Mesodermal cell (in vitro differentiated cells): Measurements from ENCODE around the gene INSL6. TPM values are rescaled to one million over a fixed set of nuclear protein-coding genes. Genes with fewer than 3 reads are reported as not detected.

Source experiments
- H3K27ac ChIP-seq: 2 replicates; pipeline ENCODE4 v1.7.0; 2013; ENCODE audit warnings: mild to moderate bottlenecking, low read depth, low read length, moderate library complexity; ENCODE audit not compliant: severe bottlenecking
- H3K36me3 ChIP-seq: 2 replicates; pipeline ENCODE4 v1.7.1; 2013; ENCODE audit warnings: mild to moderate bottlenecking, low read length, moderate library complexity; ENCODE audit not compliant: control insufficient read depth, insufficient read depth
- H3K4me1 ChIP-seq: one replicate; pipeline ENCODE4 v1.7.1; 2013; ENCODE audit warnings: mild to moderate bottlenecking, low read length; ENCODE audit not compliant: insufficient read depth, control insufficient read depth, poor library complexity, severe bottlenecking
- H3K4me3 ChIP-seq: 2 replicates; pipeline ENCODE4 v1.7.0; 2013; ENCODE audit warnings: low read length, control low read depth, mild to moderate bottlenecking; ENCODE audit not compliant: insufficient read depth, poor library complexity, severe bottlenecking; ENCODE audit errors: extremely low read depth
- H3K9me3 ChIP-seq: 2 replicates; pipeline ENCODE4 v1.7.1; 2013; ENCODE audit warnings: mild to moderate bottlenecking, low read length, moderate library complexity; ENCODE audit not compliant: control insufficient read depth
- WGBS, 2 experiments: methylation state at CpG; one replicate each; pipeline ENCODE4 v1.1.5; 2013; ENCODE audit warnings: missing lambda C conversion rate in 2 of 2; ENCODE audit not compliant: insufficient coverage in 2 of 2; 5-methylcytosine and 5-hydroxymethylcytosine counted together
- polyA plus RNA-seq, 2 experiments: library from polyadenylated mRNA; stranded (reverse); fragments of 50-300 nt; gene quantifications; one replicate each; pipeline ENCODE4 v1.2.3, GENCODE V29; 2013

The INSL6 gene, protein sequence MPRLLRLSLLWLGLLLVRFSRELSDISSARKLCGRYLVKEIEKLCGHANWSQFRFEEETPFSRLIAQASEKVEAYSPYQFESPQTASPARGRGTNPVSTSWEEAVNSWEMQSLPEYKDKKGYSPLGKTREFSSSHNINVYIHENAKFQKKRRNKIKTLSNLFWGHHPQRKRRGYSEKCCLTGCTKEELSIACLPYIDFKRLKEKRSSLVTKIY
- polyA plus RNA-seq (2013, experiment 1 of 2) = not detected
- not detected for polyA plus RNA-seq (2013, experiment 2 of 2)

DNA sequence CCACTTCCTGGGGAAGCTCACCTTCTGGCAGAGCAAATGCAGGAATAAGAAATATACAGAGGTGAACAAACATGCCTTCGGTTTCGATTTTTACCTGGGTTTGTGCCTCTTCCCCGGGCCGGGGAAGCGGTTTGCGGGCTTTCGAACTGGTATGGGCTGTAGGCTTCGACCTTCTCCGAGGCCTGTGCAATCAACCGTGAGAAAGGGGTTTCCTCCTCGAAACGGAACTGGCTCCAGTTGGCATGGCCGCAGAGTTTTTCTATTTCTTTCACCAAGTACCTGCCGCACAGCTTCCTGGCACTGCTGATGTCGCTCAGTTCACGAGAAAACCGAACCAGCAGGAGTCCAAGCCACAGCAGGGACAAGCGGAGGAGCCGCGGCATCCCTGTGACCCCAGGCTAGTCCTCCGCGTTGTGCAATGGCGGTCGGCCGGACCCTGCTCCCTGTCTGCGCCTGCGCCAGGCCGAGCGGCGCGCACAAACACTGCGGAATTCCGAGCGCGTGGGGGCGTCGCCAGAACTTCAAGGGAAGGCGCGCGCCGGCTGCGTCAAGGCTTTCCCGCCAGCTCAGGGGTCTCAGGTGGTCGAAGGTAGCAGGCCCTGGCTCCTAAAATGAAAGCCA lies at the start of gene INSL6:
Gene INSL6 (minus strand): TSS at position 420 of the 621 bp plus-strand sequence. CDS start 37 bp downstream, at position 383.
- no peaks in the 10 kb centered on the region for H3K36me3 ChIP-seq
- H3K4me1 ChIP-seq = no peaks in the 10 kb centered on the region
- peaks cover 3% of the 10 kb centered on the region for H3K9me3 ChIP-seq
- no peak within 1 kb of the TSS for H3K27ac ChIP-seq
- H3K4me3 ChIP-seq = no peak within 1 kb of the TSS
- 94 to 97% methylated on average over 41 to 44 of the region's 44 CpGs for WGBS, 2 experiments

DNA sequence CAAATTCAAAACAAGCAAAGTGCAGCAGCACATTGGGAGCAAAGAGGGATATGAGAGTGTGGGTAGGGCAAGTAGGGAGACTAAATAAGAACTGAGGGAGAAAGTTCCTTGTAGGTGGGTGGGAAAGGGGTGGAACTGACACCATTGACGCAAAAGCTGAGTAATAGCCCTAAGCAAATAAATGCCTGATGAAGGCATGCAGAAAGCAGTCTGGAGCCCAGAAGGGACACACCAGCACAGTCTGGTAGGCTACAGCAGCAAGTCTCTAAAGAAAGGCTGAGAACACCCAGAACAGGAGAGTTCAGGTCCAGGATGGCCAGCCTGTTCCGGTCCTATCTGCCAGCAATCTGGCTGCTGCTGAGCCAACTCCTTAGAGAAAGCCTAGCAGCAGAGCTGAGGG lies 45.8 kb upstream of the INSL6 start, which contains the start of gene INSL4:
Gene INSL4 (plus strand): TSS at position 208 of the 400 bp plus-strand sequence. CDS start 105 bp downstream, at position 313.
- 91 to 92% methylated on average over 1 to 2 of the region's 2 CpGs for WGBS, 2 experiments
- Histone ChIP-seq H3K9me3 (no peaks in the 10 kb centered on the region), H3K4me3 (no peak within 1 kb of the TSS), H3K4me1 (no peaks in the 10 kb centered on the region), H3K27ac (no peak within 1 kb of the TSS), H3K36me3 (no peaks in the 10 kb centered on the region)

DNA sequence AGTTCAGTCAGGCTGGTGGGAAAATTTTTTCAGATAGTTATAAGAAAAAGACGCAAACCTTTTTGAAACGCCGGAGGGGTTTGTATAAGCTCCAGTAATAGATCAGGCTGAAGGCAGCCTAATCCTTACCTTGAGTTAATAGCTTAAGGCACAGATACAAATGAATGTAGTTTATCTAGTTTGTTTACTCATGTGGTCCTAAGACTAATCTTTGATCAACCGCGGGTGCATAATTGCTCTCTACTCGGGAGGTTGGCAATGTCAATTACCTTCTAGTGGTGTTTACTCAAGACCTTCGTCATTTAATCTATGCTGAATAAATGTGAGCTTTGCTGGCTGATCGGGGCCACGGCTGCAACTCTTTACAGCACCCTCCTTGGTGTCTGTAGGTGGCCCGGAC lies 45.1 kb upstream of the INSL6 start:
- 92 to 97% methylated on average over 8 to 10 of the region's 10 CpGs for WGBS, 2 experiments
- H3K27ac ChIP-seq = no peak overlapping the region
- H3K36me3 ChIP-seq = no peaks in the 10 kb centered on the region
- H3K4me3 ChIP-seq = no peak overlapping the region
- no peaks in the 10 kb centered on the region for H3K4me1 ChIP-seq
- no peaks in the 10 kb centered on the region for H3K9me3 ChIP-seq

DNA sequence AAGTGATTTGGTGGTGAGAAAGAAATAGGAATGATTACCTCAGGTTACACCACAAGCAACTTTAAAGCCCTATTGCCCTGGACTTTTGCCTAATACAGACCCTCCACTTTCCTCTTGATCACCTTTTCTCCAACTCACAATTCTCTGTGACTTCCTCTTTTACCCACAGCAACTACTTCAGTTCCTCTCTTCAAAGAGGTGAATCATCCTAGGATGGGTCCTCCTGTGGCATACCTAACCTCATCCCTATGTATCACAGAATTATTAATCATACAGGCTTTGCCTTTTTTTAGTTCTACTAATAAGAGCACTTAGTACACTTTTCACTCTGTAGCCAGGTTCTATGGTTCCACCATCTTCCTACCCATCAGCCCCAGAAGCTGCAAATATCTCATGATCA lies 19.6 kb upstream of the INSL6 start:
- no peak overlapping the region for H3K4me3 ChIP-seq
- H3K36me3 ChIP-seq = no peaks in the 10 kb centered on the region
- H3K9me3 ChIP-seq = no peaks in the 10 kb centered on the region
- H3K27ac ChIP-seq = no peak overlapping the region
- H3K4me1 ChIP-seq = no peaks in the 10 kb centered on the region

DNA sequence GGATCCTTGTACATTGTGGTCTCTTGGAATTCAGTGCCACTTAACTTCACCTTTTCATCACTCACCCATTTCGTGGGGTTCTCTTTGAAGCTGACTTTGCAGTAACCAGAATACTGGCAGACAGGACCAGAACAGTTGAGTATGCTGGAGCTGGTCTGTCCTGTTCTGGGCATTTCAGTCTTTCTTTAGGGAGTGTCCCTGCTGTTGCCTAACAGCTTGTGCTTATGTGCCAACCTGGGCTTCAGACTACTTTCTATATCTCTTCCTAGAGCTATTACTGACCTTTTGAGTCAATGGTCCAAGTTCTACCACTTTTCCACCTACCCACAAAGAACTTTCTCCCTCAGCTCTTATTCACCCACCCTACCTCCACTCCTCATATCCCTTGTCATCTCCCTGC lies 10.0 kb upstream of the INSL6 start:
- Histone ChIP-seq H3K4me3 (no peak overlapping the region), H3K9me3 (peaks cover 5% of the 10 kb centered on the region), H3K4me1 (no peaks in the 10 kb centered on the region), H3K27ac (no peak overlapping the region), H3K36me3 (no peaks in the 10 kb centered on the region)
- no CpG with 5 or more reads among the region's 1 CpG for WGBS, 2 experiments

DNA sequence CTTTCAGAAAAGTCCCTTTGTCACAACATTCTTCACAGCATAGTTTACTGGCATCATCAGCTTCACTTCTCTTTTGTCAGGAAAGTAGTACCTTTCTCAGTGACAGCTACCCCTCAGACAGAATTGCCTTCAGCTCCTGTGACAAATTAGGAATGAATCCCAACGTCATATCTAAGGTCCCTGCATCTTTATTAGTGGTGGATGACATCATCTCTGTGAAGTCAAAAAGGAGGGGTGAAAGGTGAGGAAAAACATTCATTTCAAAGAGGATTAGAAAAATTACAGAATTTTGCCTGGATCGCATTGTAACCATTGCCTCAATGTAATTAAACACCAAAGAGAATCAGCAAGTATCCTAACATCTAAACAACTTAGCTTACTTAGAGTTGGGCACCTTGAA lies 7.9 kb upstream of the INSL6 start:
- no peaks in the 10 kb centered on the region for H3K36me3 ChIP-seq
- no peaks in the 10 kb centered on the region for H3K4me1 ChIP-seq
- H3K27ac ChIP-seq = no peak overlapping the region
- no peak overlapping the region for H3K4me3 ChIP-seq
- peaks cover 4% of the 10 kb centered on the region for H3K9me3 ChIP-seq
- no CpG with 5 or more reads among the region's 2 CpGs for WGBS, 2 experiments

DNA sequence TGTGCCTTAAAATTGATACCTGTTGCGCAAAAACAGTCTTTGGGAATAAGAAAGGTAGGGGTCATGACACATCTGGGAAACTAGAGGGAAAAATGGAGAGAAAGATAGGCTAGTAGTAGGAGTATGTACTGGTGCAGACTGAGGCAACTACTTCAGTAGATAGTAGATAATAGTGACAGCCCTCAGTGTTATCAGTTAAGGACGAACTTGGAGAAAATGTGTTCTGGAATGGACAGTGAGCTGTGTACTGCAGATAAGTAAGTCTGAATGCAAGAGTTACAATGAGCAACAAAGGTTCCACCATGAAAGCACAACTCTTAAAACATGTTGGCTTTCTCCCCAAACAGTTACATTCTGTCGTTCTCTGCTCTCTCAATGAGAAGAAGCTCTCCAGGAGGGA lies 6.5 kb upstream of the INSL6 start:
- 83 to 100% methylated on average over 1 of the region's 3 CpGs for WGBS, 2 experiments
- H3K27ac ChIP-seq = no peak overlapping the region
- no peak overlapping the region for H3K4me3 ChIP-seq
- no peaks in the 10 kb centered on the region for H3K4me1 ChIP-seq
- no peaks in the 10 kb centered on the region for H3K9me3 ChIP-seq
- no peaks in the 10 kb centered on the region for H3K36me3 ChIP-seq

DNA sequence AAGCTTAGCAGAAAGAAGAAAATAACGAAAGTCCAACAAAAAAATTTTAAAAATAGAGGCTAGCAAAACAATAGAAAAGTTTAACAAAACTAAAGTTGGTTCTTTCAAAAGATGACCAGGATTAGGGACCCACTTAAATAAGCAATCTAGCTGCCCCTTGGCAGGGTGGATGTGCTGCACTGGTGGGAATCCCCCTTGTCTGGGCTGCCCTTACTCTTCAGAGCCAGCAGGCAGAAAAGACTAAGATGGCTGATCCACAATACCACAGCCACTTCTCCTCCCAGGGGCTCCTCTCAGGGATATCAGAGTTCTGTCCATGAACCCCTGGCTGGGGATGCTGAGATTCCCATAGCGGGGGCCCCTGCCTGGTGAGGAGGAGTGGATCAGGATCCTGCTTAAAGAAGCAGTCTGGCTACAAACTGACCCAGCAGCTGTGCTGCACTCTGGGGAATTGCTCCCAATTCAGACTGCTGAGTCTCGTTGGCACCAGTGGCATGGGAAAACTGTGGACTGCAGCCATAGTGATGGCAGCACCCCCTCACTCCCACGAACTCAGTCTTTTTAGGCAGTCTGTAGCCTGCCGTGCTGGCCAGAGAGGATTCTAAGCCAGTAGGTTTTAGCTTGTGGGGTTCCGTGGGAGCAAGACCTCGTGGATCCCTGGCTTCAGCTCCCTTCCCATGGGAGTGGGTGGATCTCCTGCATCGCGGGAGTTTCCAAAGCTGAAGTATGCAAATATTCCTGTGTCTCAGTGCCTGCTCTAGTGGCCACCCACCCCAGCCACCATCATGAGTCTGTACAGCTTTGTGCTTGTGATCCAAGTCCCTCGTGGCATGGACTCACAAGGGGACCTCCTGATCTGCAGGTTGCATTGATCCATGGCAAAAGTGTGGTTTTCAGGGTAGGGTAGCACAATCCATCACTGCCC lies 2.9 kb upstream of the INSL6 start:
- no peaks in the 10 kb centered on the region for H3K4me1 ChIP-seq
- H3K9me3 ChIP-seq = no peaks in the 10 kb centered on the region
- no peak overlapping the region for H3K27ac ChIP-seq
- H3K36me3 ChIP-seq = no peaks in the 10 kb centered on the region
- no peak overlapping the region for H3K4me3 ChIP-seq
- WGBS, 2 experiments = 89 to 93% methylated on average over 7 to 9 of the region's 10 CpGs

DNA sequence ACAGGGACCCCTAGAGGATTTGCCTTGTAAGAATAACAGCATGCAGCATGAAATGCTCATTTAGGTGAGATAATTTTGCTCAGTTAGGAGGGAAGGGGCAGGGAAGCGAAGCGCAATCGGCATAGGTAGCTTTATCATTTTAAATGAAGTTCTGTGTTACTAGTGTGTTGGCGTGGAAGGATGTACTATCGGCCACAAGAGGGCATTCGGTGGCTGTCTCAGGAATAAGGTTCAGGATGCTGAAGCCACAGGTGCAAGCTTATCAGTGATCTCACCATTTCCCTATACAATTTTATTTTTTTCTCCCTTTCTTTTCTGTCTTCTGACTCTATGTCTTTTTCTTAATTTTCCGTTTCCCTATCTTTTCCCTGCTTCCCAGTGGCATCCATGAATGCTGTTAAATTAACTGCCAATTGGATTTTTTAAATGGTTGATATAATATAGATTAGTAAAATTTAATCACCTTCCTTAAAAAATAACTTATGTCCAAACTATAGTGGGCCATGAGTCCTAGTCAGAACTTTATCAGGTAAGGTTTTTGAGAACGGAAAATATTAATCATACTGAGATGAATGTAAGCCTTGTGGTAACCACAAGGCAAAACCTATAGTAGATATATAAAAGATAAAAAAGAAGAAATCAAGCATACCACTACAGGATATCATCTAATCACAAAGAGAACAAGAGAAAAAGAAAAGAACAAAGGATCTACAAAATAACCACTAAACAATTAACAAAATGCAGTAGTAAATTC lies 1.2 kb upstream of the INSL6 start:
- 33% methylated on average over 5 of the region's 8 CpGs for WGBS, 2 experiments
- no peak overlapping the region for H3K27ac ChIP-seq
- no peaks in the 10 kb centered on the region for H3K9me3 ChIP-seq
- no peak overlapping the region for H3K4me3 ChIP-seq
- no peaks in the 10 kb centered on the region for H3K36me3 ChIP-seq
- H3K4me1 ChIP-seq = no peaks in the 10 kb centered on the region

DNA sequence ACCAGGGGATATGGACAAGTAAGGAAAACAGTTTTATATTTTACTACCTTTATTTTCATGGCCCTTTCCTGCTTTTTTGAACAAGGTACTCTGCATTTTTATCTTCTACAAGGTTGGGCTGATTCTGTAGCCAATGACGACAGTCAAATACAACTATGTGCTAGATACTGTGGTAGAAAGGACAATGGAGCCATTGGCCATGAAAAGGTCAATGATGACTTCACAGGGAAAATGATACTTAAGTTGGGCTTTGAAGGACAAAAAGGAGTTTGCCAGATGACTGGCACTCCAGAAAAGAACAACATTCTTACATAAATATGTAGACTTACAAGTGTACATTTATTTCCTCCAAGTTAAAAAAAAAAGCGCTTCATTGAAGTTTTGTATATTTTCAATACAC lies 663 bp downstream of the INSL6 start:
- Histone ChIP-seq H3K36me3 (no peaks in the 10 kb centered on the region), H3K9me3 (peaks cover 3% of the 10 kb centered on the region), H3K27ac (no peak overlapping the region), H3K4me3 (no peak overlapping the region), H3K4me1 (no peaks in the 10 kb centered on the region)
- WGBS, 2 experiments = 86% methylated on average over 1 of the region's 2 CpGs; no CpG with 5 or more reads in 1 of the 2 experiments
